HepG2 (cell line): ENCODE results near the gene NHSL1. TPM values are rescaled to one million over a fixed set of nuclear protein-coding genes. Genes with fewer than 3 reads are reported as not detected.

ENCODE experiments used
- ATAC-seq: fragments of 200-7000 bp; cut with Tn5 transposase; 3 replicates; pipeline ENCODE4 v1.9.1; 2020; ENCODE audit warnings: mild to moderate bottlenecking, moderate library complexity
- BruUV-seq: library from RNA; stranded (reverse); fragments of 400-500 nt; replicated peaks from 2 replicates; lab custom pipeline; 2021; lab: Mats Ljungman, UMichigan
- CTCF ChIA-PET: fragments of 300-600 bp; formaldehyde crosslinking; extraction: SDS; loops from one replicate; lab custom pipeline; 2021; ENCODE audit warnings: low total read pairs, inconsistent platforms, low intra/inter-chr PET ratio; lab: Yijun Ruan, JAX
- POLR2A ChIA-PET: fragments of 350-600 bp; sonication (Branson Sonifier 250); formaldehyde crosslinking; loops from one replicate; lab custom pipeline; 2020; ENCODE audit warnings: antibody characterized with exemption, inconsistent platforms; lab: Yijun Ruan, JAX
- DNase-seq: peaks from one replicate; pipeline ENCODE4 v3.0.0-alpha.2; 2015; ENCODE audit warnings: low spot score
- FAIRE-seq: peaks from 3 replicates; lab custom pipeline; 2011; peaks lifted over from hg19 to GRCh38; lab: Jason Lieb, UNC
- H2AFZ ChIP-seq: one replicate; pipeline ENCODE4 v1.6.1; 2011; ENCODE audit warnings: low read length, inconsistent platforms
- H3K27ac ChIP-seq: fragments of 300-600 bp; 3 replicates; pipeline ENCODE4 v1.8.0; 2011; ENCODE audit warnings: mixed run types, mild to moderate bottlenecking, mixed read lengths, low read length, inconsistent platforms; ENCODE audit not compliant: insufficient read depth; ENCODE audit errors: extremely low read length
- H3K27me3 ChIP-seq, 2 experiments: fragments of 200-600 bp in 1 of 2; 2 replicates in 1 of 2; 3 replicates in 1 of 2; pipeline versions ENCODE4 v1.6.0 to v1.8.0; 2011; ENCODE audit warnings: low read length in 2 of 2, mild to moderate bottlenecking in 2 of 2, moderate library complexity in 2 of 2, inconsistent platforms in 1 of 2; ENCODE audit not compliant: insufficient read depth in 2 of 2, control insufficient read depth in 1 of 2
- H3K36me3 ChIP-seq, 2 experiments: fragments of 200-600 bp in 1 of 2; replicated peaks in 1 of 2; 2 replicates in 1 of 2; 3 replicates in 1 of 2; pipeline versions ENCODE4 v1.5.1 to v1.8.0; 2011; ENCODE audit warnings: low read length in 2 of 2, inconsistent platforms in 1 of 2; ENCODE audit not compliant: insufficient read depth in 2 of 2, control insufficient read depth in 1 of 2
- H3K4me1 ChIP-seq: 2 replicates; pipeline ENCODE4 v1.5.1; 2012; ENCODE audit warnings: low read length, inconsistent platforms; ENCODE audit not compliant: insufficient read depth
- H3K4me2 ChIP-seq: 2 replicates; pipeline ENCODE4 v1.6.0; 2011; ENCODE audit warnings: low read depth, low read length, inconsistent platforms
- H3K4me3 ChIP-seq, 3 experiments: fragments of 200-600 bp in 1 of 3; sonication (generic), shearing (Covaris generic) in 1 of 3; replicated peaks in 1 of 3; 2 replicates each; pipeline ENCODE4 v1.5.1; 2011 to 2016; ENCODE audit warnings: low read length in 3 of 3, inconsistent platforms in 2 of 3, low read depth in 2 of 3, mild to moderate bottlenecking in 2 of 3, control low read depth in 1 of 3, mixed read lengths in 1 of 3; ENCODE audit not compliant: insufficient read depth in 1 of 3
- H3K79me2 ChIP-seq: one replicate; pipeline ENCODE4 v1.6.1; 2011; ENCODE audit warnings: low read length, inconsistent platforms; ENCODE audit not compliant: insufficient read depth
- H3K9ac ChIP-seq: 2 replicates; pipeline ENCODE4 v1.6.0; 2011; ENCODE audit warnings: mild to moderate bottlenecking, low read depth, low read length, inconsistent platforms; ENCODE audit not compliant: insufficient read depth
- H3K9me3 ChIP-seq: 2 replicates; pipeline ENCODE4 v1.5.1; 2012; ENCODE audit warnings: mild to moderate bottlenecking, low read length
- H4K20me1 ChIP-seq: 2 replicates; pipeline ENCODE4 v1.6.0; 2011; ENCODE audit warnings: inconsistent platforms, mild to moderate bottlenecking, low read length, moderate library complexity; ENCODE audit not compliant: insufficient read depth
- SOX13 ChIP-seq, 3 experiments: fragments of 450-650 bp in 1 of 3; sonication (generic) in 1 of 3; formaldehyde crosslinking in 1 of 3; IDR thresholded peaks in 2 of 3; conservative IDR thresholded peaks in 1 of 3; 2 replicates each; pipeline versions ENCODE4 v1.5.0 to v1.6.1; 2016 to 2020; ENCODE audit warnings: antibody characterized with exemption in 1 of 3, mild to moderate bottlenecking in 1 of 3, missing compliant biosample characterization in 1 of 3, missing genetic modification reagents in 1 of 3, moderate library complexity in 1 of 3
- SOX6 ChIP-seq, 2 experiments: fragments of 450-650 bp in 1 of 2; sonication (generic) in 1 of 2; formaldehyde crosslinking in 1 of 2; IDR thresholded peaks; 2 replicates each; pipeline versions ENCODE4 v1.4.0 to v1.6.1; 2017 to 2020; ENCODE audit warnings: antibody characterized with exemption in 1 of 2, mild to moderate bottlenecking in 1 of 2, missing genetic modification reagents in 1 of 2
- TBX2 ChIP-seq: sonication (generic); formaldehyde crosslinking; IDR thresholded peaks from 2 replicates; pipeline ENCODE4 v1.5.0; 2020; ENCODE audit warnings: missing genetic modification reagents, mild to moderate bottlenecking, borderline replicate concordance
- ZNF282 ChIP-seq: fragments of 450-650 bp; IDR thresholded peaks from 2 replicates; pipeline ENCODE4 v1.6.1; 2018; ENCODE audit not compliant: partially characterized antibody
- WGBS: methylation state at CpG from one replicate; pipeline ENCODE4 v1.1.6; 2017; ENCODE audit warnings: low lambda C conversion rate; 5-methylcytosine and 5-hydroxymethylcytosine counted together
- in situ Hi-C: cut with HindIII; loops from 2 replicates; pipeline ENCODE4 v1.10.0; 2017; ENCODE audit warnings: low pct_unique_long_range_greater_than_20kb; ENCODE audit not compliant: extremely low pct_ligation_motif_present
- intact Hi-C: fragments of 100-400 bp; cut with micrococcal nuclease; formaldehyde crosslinking; loops from one replicate; pipeline ENCODE4 v1.10.0; 2022; ENCODE audit not compliant: unreplicated experiment
- polyA plus RNA-seq, 8 experiments: library from polyadenylated mRNA; depleted of rRNA in 3 of 8; stranded (reverse) in 7 of 8; unstranded in 1 of 8; fragments of >200 nt; fragmentation: Illumina TruSeq in 4 of 8; extraction: Trizol in 4 of 8; gene quantifications; 2 replicates each; pipeline versions ENCODE4 v1.2.1 to v1.2.3, GENCODE V29; 2011 to 2016; ENCODE audit warnings: low read depth in 4 of 8, missing spikeins in 1 of 8, mixed read lengths in 1 of 8; ENCODE audit not compliant: insufficient read depth in 1 of 8
- total RNA-seq, 5 experiments: library from RNA; depleted of rRNA; stranded (reverse); fragments of >200 nt; fragmentation: Illumina TruSeq; extraction: Trizol; gene quantifications; 2 replicates each; pipeline ENCODE4 v1.2.3, GENCODE V29; 2016; ENCODE audit warnings: low read depth in 1 of 5
- TF ChIP-seq, protein P1 (sequence below): sonication (generic); formaldehyde crosslinking; IDR thresholded peaks from 2 replicates; pipeline ENCODE4 v1.4.0; 2020; ENCODE audit warnings: missing genetic modification reagents
- TF ChIP-seq, protein P2 (sequence below): sonication (generic); formaldehyde crosslinking; IDR thresholded peaks from 2 replicates; pipeline ENCODE4 v1.5.0; 2020; ENCODE audit warnings: mild to moderate bottlenecking, missing genetic modification reagents

The NHSL1 gene
- total and polyA plus RNA-seq, 2 of the 13 experiments (the other 11 are each of a cell fraction or from before 2014, with no cell fraction given) = 24.9 to 53.6 TPM

DNA sequence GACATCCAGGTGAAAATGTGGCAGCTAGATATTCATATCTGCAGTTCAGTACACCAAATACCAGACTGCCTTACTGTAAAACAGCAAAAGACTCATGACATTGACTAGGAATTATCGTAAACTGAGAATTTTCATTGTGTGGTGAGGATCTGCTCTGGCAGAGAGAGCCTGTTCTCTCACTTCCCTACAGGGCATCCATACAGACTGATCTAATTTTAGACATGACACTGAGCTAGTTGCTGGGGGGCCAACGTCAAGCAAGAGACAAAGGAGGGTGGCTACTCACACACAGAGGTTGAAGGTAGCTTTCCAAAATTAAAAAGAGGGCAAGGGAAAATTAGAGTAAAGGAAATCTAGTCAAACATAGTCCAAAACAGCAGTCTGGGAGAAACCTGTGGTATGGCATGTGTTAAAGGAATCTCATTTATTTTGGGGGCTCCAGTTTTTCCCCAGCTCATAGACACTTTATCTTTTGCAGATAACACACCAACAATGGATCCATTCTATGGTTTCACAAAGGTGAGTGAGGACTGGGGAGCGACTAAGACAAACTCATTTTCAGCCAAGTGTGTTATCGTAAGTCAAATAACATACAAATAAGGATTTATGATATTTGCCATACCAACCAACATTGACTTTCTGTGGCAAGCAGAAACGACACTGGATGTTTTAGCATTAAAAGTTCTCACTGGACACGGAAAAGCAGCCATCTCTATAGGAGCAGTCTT is 36.6 kb upstream of the NHSL1 start:
- ChIA-PET POLR2A (interaction anchor here (0.9 to 1.2 kb wide), 2 partner anchors 35 to 36 kb away, joined by 3 to 5 read pairs; no protein-coding TSS in a partner anchor), CTCF (interaction anchor here (1.3 kb wide), 1 partner anchor 107 kb away, joined by 4 read pairs; no protein-coding TSS in a partner anchor)
- Histone ChIP-seq H4K20me1 (no peaks in the 10 kb centered on the region), H3K27ac (peak overlapping the region; percentile 6), H3K9ac (no peak overlapping the region), H3K9me3 (no peaks in the 10 kb centered on the region), H3K79me2 (peaks cover 84% of the 10 kb centered on the region), H3K4me1 (peaks cover 72% of the 10 kb centered on the region), H2AFZ (no peak overlapping the region), H3K4me2 (no peak overlapping the region), H3K36me3 (peaks cover 0 to 2% of the 10 kb centered on the region in 2 experiments; a peak in 4 of 5 replicates), H3K27me3 (no peaks in the 10 kb centered on the region), H3K4me3 (no peak overlapping the region)
- DNase-seq (peak; percentile 65), FAIRE-seq (no peak), ATAC-seq (no peak)
- BruUV-seq = no TSS peak
- in situ Hi-C loops = no loop called here
- TF ChIP-seq ZNF282 = no peak
- TF ChIP-seq, protein P1, sequence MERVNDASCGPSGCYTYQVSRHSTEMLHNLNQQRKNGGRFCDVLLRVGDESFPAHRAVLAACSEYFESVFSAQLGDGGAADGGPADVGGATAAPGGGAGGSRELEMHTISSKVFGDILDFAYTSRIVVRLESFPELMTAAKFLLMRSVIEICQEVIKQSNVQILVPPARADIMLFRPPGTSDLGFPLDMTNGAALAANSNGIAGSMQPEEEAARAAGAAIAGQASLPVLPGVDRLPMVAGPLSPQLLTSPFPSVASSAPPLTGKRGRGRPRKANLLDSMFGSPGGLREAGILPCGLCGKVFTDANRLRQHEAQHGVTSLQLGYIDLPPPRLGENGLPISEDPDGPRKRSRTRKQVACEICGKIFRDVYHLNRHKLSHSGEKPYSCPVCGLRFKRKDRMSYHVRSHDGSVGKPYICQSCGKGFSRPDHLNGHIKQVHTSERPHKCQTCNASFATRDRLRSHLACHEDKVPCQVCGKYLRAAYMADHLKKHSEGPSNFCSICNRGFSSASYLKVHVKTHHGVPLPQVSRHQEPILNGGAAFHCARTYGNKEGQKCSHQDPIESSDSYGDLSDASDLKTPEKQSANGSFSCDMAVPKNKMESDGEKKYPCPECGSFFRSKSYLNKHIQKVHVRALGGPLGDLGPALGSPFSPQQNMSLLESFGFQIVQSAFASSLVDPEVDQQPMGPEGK (CRISPR knock-in tag) = peak; percentile 54; the same call in 1 of the 2 replicates
- TF ChIP-seq, protein P2, sequence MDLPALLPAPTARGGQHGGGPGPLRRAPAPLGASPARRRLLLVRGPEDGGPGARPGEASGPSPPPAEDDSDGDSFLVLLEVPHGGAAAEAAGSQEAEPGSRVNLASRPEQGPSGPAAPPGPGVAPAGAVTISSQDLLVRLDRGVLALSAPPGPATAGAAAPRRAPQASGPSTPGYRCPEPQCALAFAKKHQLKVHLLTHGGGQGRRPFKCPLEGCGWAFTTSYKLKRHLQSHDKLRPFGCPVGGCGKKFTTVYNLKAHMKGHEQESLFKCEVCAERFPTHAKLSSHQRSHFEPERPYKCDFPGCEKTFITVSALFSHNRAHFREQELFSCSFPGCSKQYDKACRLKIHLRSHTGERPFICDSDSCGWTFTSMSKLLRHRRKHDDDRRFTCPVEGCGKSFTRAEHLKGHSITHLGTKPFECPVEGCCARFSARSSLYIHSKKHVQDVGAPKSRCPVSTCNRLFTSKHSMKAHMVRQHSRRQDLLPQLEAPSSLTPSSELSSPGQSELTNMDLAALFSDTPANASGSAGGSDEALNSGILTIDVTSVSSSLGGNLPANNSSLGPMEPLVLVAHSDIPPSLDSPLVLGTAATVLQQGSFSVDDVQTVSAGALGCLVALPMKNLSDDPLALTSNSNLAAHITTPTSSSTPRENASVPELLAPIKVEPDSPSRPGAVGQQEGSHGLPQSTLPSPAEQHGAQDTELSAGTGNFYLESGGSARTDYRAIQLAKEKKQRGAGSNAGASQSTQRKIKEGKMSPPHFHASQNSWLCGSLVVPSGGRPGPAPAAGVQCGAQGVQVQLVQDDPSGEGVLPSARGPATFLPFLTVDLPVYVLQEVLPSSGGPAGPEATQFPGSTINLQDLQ (CRISPR knock-in tag) = peak; percentile 46; the same call in 1 of the 2 replicates
- no peak for TF ChIP-seq SOX13 (IDR thresholded peaks at IDR 0.05)
- peak in 1 of 2 experiments; percentile 62; a peak in 1 of 4 replicates for TF ChIP-seq SOX13 (CRISPR knock-in tag; conservative IDR thresholded peaks at IDR 0.05 in 1 of 2, IDR thresholded peaks at IDR 0.05 in 1 of 2)
- TF ChIP-seq SOX6 (IDR thresholded peaks at IDR 0.05) = no peak
- TF ChIP-seq SOX6 (CRISPR knock-in tag; IDR thresholded peaks at IDR 0.05) = peak; percentile 51; the same call in 1 of the 2 replicates
- TF ChIP-seq TBX2 (CRISPR knock-in tag) = peak; percentile 42; the same call in 1 of the 2 replicates
- 76% methylated on average over 6 of the region's 6 CpGs for WGBS
- intact Hi-C loops = no loop called here
